Tibial artery (tissue), 4 donors: ENCODE results near the gene LRRC8C.

ENCODE experiments used
- DNase-seq, 2 donors: peaks; one replicate each; pipeline ENCODE4 v3.0.0-alpha.2; 2019
- H3K27ac ChIP-seq, 2 donors: fragments of 200-600 bp; sonication (generic) in 1 of 2; 1 replicate in 1 of 2; 2 replicates in 1 of 2; pipeline ENCODE4 v1.5.1; 2018 to 2019; ENCODE audit warnings: mild to moderate bottlenecking in 1 of 2
- H3K27me3 ChIP-seq, 2 donors: fragments of 200-600 bp; sonication (generic) in 1 of 2; one replicate each; pipeline versions ENCODE4 v1.5.1 to v1.6.0; 2016 to 2019
- H3K36me3 ChIP-seq, 3 donors: fragments of 200-600 bp; sonication (generic) in 2 of 3; one replicate each; pipeline ENCODE4 v1.5.1; 2016 to 2019; ENCODE audit warnings: mild to moderate bottlenecking in 2 of 3
- H3K4me1 ChIP-seq, 4 donors: fragments of 200-600 bp; sonication (generic) in 2 of 4; 1 replicate in 3 of 4; 2 replicates in 1 of 4; pipeline ENCODE4 v1.5.1; 2016 to 2019
- H3K4me3 ChIP-seq, 2 donors: fragments of 200-600 bp; sonication (generic) in 1 of 2; 1 replicate in 1 of 2; 2 replicates in 1 of 2; pipeline ENCODE4 v1.5.1; 2018 to 2019; ENCODE audit warnings: mild to moderate bottlenecking in 2 of 2
- H3K9me3 ChIP-seq, 3 donors: fragments of 200-600 bp; sonication (generic) in 1 of 3; one replicate each; pipeline ENCODE4 v1.5.1; 2016 to 2019
- intact Hi-C: fragments of 100-400 bp; cut with DNase I; formaldehyde crosslinking; loops from one replicate; pipeline ENCODE4 v1.15.0; 2023; ENCODE audit warnings: low total_unique reads
- TF ChIP-seq, protein P1 (sequence below), 2 experiments: fragments of 200-600 bp in 1 of 2; fragments of 450-650 bp in 1 of 2; IDR thresholded peaks; one replicate each; pipeline ENCODE4 v1.5.1; 2017 to 2019; ENCODE audit warnings: antibody characterized with exemption in 2 of 2, mild to moderate bottlenecking in 1 of 2, moderate library complexity in 1 of 2

Gene LRRC8C

DNA sequence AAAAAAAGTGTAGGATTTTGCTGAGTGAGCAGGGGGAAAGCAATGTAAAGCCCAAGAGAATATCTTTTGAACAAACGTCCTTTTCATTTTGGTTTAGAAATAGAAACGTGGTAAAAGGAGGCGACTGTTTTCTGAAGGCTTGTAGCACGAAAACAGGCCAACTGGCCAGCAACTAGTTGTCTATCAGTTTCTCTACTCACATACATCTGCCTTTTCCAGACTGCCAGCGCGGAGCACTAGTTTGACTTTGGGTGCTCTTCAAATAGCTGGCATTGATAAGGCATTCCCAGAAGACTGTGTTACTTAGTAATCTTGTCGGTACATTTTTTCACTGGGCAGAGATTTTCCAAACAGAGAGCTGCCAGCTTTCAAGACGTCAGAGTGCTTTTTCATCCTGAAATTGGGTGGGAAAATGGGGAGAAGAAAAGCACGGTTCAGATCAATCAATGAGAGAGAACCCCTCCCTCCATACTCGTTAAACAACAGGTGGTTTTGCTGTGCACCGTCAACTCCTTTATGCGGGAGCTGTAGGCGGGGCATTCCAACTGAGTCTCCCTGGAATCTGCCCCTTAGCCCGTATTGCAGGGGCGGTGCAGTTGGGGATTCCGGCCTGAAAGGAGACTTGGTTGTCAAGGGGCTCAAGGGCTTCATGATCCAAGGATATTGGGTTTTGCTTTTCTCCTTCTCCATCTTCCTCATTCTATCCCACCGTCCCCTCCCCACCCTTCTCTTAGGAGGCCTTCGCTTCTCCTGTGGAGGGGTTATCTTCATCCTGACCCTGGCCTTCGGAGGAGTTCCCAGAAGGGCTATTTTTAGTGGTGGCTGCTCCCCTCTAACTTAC lies 884 bp upstream of the LRRC8C start:
- peak in 1 of 2 donors; percentile 62 for DNase-seq

DNA sequence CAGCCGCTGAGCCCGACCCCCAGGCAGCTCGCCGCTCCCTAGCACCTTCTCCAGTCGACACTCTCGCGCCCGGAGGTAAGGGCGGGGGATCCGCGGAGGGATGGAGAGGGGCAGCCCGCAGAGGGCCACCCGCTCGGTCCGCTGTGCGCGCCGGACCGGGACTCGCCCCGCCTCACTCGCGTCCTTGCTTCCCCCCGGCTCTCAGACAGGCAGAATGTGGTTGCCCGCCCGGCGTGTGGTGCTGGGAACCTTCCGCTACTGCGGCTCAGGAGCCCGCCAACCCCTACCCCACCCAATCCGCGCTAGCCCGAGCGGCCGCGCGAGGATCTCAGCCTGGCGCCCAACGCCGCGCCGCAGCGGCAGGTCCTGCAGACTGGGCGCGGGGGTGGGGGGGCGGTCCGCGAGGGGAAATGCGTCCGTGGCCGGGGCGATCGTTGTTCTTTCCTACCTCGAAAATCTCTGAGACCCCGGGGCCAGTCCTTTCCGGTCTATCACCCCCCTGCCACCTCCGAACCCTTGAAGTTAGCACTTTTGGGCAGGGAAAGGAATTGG lies 404 bp downstream of the LRRC8C start:
- no peaks in the 10 kb centered on the region for H3K27me3 ChIP-seq
- intact Hi-C loops: loop anchor here (2.0 to 10.0 kb wide), 2 partner anchors 109 to 129 kb away; partner anchors contain the start of gene LRRC8B
- H3K36me3 ChIP-seq: no peaks in the 10 kb centered on the region
- peak overlapping the region; percentile 79 to 83 for H3K27ac ChIP-seq
- TF ChIP-seq, protein P1, sequence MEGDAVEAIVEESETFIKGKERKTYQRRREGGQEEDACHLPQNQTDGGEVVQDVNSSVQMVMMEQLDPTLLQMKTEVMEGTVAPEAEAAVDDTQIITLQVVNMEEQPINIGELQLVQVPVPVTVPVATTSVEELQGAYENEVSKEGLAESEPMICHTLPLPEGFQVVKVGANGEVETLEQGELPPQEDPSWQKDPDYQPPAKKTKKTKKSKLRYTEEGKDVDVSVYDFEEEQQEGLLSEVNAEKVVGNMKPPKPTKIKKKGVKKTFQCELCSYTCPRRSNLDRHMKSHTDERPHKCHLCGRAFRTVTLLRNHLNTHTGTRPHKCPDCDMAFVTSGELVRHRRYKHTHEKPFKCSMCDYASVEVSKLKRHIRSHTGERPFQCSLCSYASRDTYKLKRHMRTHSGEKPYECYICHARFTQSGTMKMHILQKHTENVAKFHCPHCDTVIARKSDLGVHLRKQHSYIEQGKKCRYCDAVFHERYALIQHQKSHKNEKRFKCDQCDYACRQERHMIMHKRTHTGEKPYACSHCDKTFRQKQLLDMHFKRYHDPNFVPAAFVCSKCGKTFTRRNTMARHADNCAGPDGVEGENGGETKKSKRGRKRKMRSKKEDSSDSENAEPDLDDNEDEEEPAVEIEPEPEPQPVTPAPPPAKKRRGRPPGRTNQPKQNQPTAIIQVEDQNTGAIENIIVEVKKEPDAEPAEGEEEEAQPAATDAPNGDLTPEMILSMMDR (IDR thresholded peaks at IDR 0.05): no peak
- peaks cover 0 to 20% (median 6%) of the 10 kb centered on the region in 4 donors for H3K4me1 ChIP-seq
- no peaks in the 10 kb centered on the region for H3K9me3 ChIP-seq
- peak overlapping the region; percentile 80 to 88 for H3K4me3 ChIP-seq
- DNase-seq: peak; percentile 41 to 73

More for the DNA sequence above, 884 bp upstream of the LRRC8C start:
- Histone ChIP-seq H3K27ac (peak overlapping the region; percentile 79 to 83), H3K36me3 (no peaks in the 10 kb centered on the region), H3K4me3 (peak overlapping the region; percentile 80 to 88), H3K27me3 (no peaks in the 10 kb centered on the region), H3K4me1 (peaks cover 0 to 20% (median 6%) of the 10 kb centered on the region in 4 donors), H3K9me3 (no peaks in the 10 kb centered on the region)
- intact Hi-C loops: loop anchor here (2.0 to 10.0 kb wide), 2 partner anchors 107 to 131 kb away; partner anchors contain the start of gene LRRC8B
- TF ChIP-seq, protein P1 (IDR thresholded peaks at IDR 0.05): no peak

DNA sequence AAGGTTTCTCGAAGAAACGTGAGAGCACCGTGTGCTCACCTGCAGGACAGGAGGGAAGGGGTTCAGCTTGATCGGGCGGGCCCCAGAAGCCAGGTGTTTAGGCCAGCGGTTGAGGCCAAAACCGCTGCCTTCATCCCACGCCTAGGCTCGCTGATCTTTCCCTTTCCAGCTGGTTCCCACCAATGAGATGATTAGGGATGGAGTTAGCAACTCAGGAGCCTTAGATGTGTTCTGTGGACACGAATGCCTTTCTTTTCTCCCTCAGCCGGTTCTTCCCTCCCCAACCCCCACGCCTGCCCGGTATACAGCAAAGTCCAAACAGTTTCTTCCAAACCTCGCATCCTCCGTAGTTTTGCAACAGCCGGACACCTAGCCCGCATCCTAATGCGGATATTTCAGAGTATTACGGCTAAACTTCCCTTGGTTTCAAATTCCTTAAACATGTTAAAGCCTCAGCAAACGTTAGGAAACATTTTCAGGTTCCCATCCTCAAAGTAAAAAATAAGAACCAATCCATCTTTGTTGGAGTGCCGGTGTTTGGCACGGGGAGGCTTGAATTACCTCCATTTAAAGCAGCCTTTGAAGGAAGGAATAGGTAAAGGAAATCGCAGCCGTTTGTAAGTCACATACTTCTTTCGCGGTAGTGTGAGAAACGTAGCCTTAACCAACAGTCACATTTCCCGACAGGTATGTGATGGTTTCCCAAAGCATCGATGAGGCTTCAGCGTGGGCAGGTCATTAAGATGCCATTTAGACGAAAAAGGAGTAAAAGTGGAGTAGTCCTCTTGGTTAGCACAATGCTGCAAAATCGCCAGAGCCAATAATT lies 1.1 kb downstream of the LRRC8C start:
- intact Hi-C loops: loop anchor here (2.0 to 10.0 kb wide), 2 partner anchors 109 to 129 kb away; partner anchors contain the start of gene LRRC8B
- Histone ChIP-seq H3K9me3 (no peaks in the 10 kb centered on the region), H3K36me3 (no peaks in the 10 kb centered on the region), H3K27me3 (no peaks in the 10 kb centered on the region), H3K27ac (peak overlapping the region; percentile 79 to 83), H3K4me3 (peak overlapping the region; percentile 80 to 88), H3K4me1 (peaks cover 0 to 20% (median 6%) of the 10 kb centered on the region in 4 donors)
- no peak for DNase-seq
- TF ChIP-seq, protein P1 (IDR thresholded peaks at IDR 0.05): no peak

DNA sequence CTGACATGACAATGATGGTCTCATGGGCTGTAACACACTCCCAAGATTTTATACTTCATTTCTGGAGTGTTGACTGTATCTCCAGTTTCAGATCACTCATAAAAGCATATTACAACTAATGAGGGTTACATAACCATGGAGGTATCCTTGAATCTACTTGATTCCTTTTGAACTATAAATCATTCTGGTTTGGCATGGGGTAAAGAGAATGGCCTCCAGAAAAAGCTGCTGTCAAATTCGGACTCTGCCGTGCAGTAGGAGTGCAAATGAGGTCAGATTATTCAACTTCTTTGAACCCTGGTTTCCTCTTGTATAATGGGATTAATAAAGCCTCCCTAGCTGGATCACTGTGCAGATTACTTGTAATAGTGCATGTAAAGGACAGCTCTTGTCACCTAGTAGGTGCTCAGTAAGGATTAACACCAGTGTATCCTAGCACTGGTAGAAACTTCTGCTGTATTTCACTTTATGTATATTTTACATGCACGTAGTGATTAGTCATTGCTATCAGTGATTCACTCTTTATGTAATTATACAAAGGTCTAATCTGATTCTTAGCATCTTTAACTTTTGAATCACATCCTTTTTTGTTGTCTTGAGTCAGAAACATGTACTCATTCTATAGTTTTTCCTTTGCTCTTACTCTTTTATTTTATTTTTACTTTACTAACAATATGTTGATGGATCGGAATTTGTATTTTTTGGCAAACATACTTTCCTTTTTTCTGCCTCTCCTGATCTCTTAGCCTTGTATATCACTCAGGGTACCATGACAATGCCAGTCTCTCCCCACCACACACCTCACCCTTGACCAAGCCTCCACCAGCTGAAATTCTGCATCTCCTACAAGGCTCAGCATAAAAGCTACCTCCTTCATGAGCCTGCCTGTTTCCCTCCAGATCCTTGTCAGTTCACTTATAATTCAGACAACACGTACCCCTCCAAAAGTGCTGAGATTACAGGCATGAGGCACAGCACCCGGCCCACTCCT lies 3.2 kb downstream of the LRRC8C start:
- Histone ChIP-seq H3K4me3 (no peak overlapping the region), H3K27ac (no peak overlapping the region), H3K27me3 (no peaks in the 10 kb centered on the region), H3K36me3 (no peaks in the 10 kb centered on the region), H3K9me3 (no peaks in the 10 kb centered on the region), H3K4me1 (peaks cover 0 to 20% (median 5%) of the 10 kb centered on the region in 4 donors)
- intact Hi-C loops: loop anchor here (10.0 kb wide), 1 partner anchor 111 kb away; the partner anchor contains the start of gene LRRC8B
- TF ChIP-seq, protein P1 (IDR thresholded peaks at IDR 0.05): no peak
- DNase-seq: no peak
